NCI-H146 treated with DMSO at 0.1 percent for 48 hours (cell line): Measurements from ENCODE around the gene AGBL5.
A peak's percentile ranks its signal among the peaks of the same experiment; 100 is the strongest.

Experiments used
- DNase-seq: peaks from one replicate; lab custom pipeline; 2025; ENCODE audit not compliant: unreplicated experiment; lab: John Stamatoyannopoulos, UW

The AGBL5 gene

GRCh38 chr2:27050996-27051901 is at the start of gene AGBL5:
Gene AGBL5 (plus strand): TSS chr2:27051668. CDS start chr2:27052959, 1,291 bp downstream.
- peak; percentile 82 for DNase-seq

GRCh38 chr2:27001950-27002349 is 49.5 kb upstream of the AGBL5 start:
- no peak for DNase-seq

- DNase-seq = no peak
Measured at GRCh38 chr2:27003007-27003406, 48.5 kb upstream of the AGBL5 start.

GRCh38 chr2:27003857-27004256 is 47.6 kb upstream of the AGBL5 start:
- DNase-seq = no peak

GRCh38 chr2:27006602-27007415 is 44.7 kb upstream of the AGBL5 start:
- no peak for DNase-seq

GRCh38 chr2:27007416-27008374 is 43.8 kb upstream of the AGBL5 start:
- DNase-seq = no peak

- no peak for DNase-seq
Measured at GRCh38 chr2:27008678-27009077, 42.8 kb upstream of the AGBL5 start.

- no peak for DNase-seq
Measured at GRCh38 chr2:27009083-27009482, 42.4 kb upstream of the AGBL5 start.

- DNase-seq = no peak
Measured at GRCh38 chr2:27009716-27010115, 41.8 kb upstream of the AGBL5 start.

- no peak for DNase-seq
Measured at GRCh38 chr2:27010139-27010538, 41.3 kb upstream of the AGBL5 start.

- no peak for DNase-seq
Measured at GRCh38 chr2:27013738-27014137, 37.7 kb upstream of the AGBL5 start.

GRCh38 chr2:27014771-27015433 is 36.6 kb upstream of the AGBL5 start:
- DNase-seq = no peak

- DNase-seq = peak; percentile 66
Measured at GRCh38 chr2:27016801-27017325, 34.6 kb upstream of the AGBL5 start.

GRCh38 chr2:27018142-27018541 is 33.3 kb upstream of the AGBL5 start:
- no peak for DNase-seq

- no peak for DNase-seq
Measured at GRCh38 chr2:27019459-27019858, 32.0 kb upstream of the AGBL5 start.

GRCh38 chr2:27019931-27020855 is 31.3 kb upstream of the AGBL5 start:
- DNase-seq = no peak

- no peak for DNase-seq
Measured at GRCh38 chr2:27021253-27022049, 30.0 kb upstream of the AGBL5 start.

GRCh38 chr2:27023740-27024139 is 27.7 kb upstream of the AGBL5 start:
- DNase-seq = no peak
